Ovary (tissue), 3 donors: ENCODE data around the gene LARP4.

ENCODE experiments used
- CTCF ChIP-seq, 3 donors: fragments of 450-650 bp in 2 of 3; fragments of 200-600 bp in 1 of 3; IDR thresholded peaks; one replicate each; pipeline versions ENCODE4 v1.5.1 to v1.8.0; 2016 to 2022; ENCODE audit warnings: antibody characterized with exemption in 3 of 3, mild to moderate bottlenecking in 1 of 3
- EP300 ChIP-seq: sonication (generic); formaldehyde crosslinking; IDR thresholded peaks from one replicate; pipeline ENCODE4 v1.6.1; 2017; ENCODE audit warnings: antibody characterized with exemption
- POLR2A ChIP-seq: fragments of 450-650 bp; IDR thresholded peaks from one replicate; pipeline ENCODE4 v1.6.1; 2017; ENCODE audit warnings: antibody characterized with exemption, mild to moderate bottlenecking, moderate library complexity
- donor health status: DM: no; HTN: no; CAD: no.

- TF ChIP-seq CTCF (IDR thresholded peaks at IDR 0.05) (no peak), POLR2A (no peak), EP300 (no peak)
Measured at GRCh38 chr12:50403001-50403440, 2.3 kb downstream of the LARP4 start.
